HFFc6 (cell line): ENCODE data around the gene SLC44A3. TPM values are rescaled to one million over a fixed set of nuclear protein-coding genes. Genes with fewer than 3 reads are reported as not detected.
A peak's percentile ranks its signal among the peaks of the same experiment; 100 is the strongest.

Experiments used
- DNase-seq: peaks from one replicate; pipeline ENCODE4 v3.0.0-alpha.2; 2018
- H3K27ac Mint-ChIP-seq: 2 replicates; pipeline ENCODE4 v1.8.0; 2020; ENCODE audit warnings: mild to moderate bottlenecking, mixed read lengths
- H3K27me3 Mint-ChIP-seq: 2 replicates; pipeline ENCODE4 v1.8.0; 2021; ENCODE audit warnings: mild to moderate bottlenecking, moderate library complexity, mixed read lengths; ENCODE audit not compliant: insufficient read depth
- H3K36me3 Mint-ChIP-seq: 2 replicates; pipeline ENCODE4 v1.8.0; 2021; ENCODE audit warnings: low read depth, mixed read lengths
- H3K4me1 Mint-ChIP-seq: 2 replicates; pipeline ENCODE4 v1.8.0; 2020; ENCODE audit warnings: low read depth, mixed read lengths
- H3K4me3 Mint-ChIP-seq: 2 replicates; pipeline ENCODE4 v1.8.0; 2020; ENCODE audit warnings: mild to moderate bottlenecking, moderate library complexity, mixed read lengths
- H3K9me3 Mint-ChIP-seq: 2 replicates; pipeline ENCODE4 v1.8.0; 2020; ENCODE audit warnings: mild to moderate bottlenecking, mixed read lengths
- CTCF ChIP-seq: fragments of 200-600 bp; sonication (generic); IDR thresholded peaks from 2 replicates; pipeline ENCODE4 v1.5.0; 2021; ENCODE audit warnings: antibody characterized with exemption, mild to moderate bottlenecking
- total RNA-seq, 6 experiments: library from RNA; stranded (reverse); fragmentation: NEBNext Ultra II Directional; extraction: Animal tissue kit (Norgen Biotek cat#: 25700); gene quantifications; 2 replicates in 1 of 6; 3 replicates in 5 of 6; pipeline ENCODE4 v1.2.3, GENCODE V29; 2021

SLC44A3 gene
- total RNA-seq, 6 experiments from 2014 or later: 0.62 to 1.8 (median 0.73) TPM

DNA sequence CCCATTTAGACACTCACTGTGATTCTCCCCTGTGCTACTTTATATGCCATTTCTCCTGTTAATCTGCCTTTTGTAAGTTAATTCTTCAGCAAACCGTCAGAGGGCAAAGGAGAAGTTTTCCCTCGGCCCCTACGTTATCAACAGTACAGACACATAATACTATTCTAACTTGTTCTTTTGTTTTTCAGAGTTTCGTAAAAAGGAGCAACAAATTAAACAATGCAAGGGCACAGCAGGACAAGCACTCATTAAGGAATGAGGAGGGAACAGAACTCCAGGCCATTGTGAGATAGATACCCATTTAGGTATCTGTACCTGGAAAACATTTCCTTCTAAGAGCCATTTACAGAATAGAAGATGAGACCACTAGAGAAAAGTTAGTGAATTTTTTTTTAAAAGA, 74.5 kb downstream of the SLC44A3 start:
- no peak for DNase-seq
- H3K9me3 Mint-ChIP-seq: no peaks in the 10 kb centered on the region
- H3K27ac Mint-ChIP-seq: peak overlapping the region; percentile 14; the same call in 1 of the 2 replicates
- no peaks in the 10 kb centered on the region for H3K27me3 Mint-ChIP-seq
- H3K4me3 Mint-ChIP-seq: no peak overlapping the region
- no peak for TF ChIP-seq CTCF
- H3K36me3 Mint-ChIP-seq: peaks cover 48% of the 10 kb centered on the region
- H3K4me1 Mint-ChIP-seq: peaks cover 15% of the 10 kb centered on the region

DNA sequence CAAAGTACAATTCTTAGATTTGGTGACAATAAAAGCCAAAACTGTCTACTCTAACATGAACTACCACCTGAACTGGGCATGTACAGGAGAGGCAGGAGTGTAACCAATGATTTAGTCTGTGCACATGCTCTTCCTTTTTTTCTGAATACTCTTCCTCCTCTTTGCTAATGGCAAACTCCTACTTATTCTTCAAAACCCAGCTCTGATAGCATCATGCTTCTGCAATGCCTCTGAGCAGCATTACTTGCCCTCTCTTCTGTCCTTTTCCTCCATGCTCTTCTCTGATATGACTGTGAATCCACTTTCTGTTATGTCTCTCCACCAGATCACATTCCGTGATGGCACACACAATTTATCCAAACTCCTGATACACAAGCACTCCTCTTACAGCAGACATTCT, 75.4 kb downstream of the SLC44A3 start:
- Mint-ChIP-seq H3K4me3 (no peak overlapping the region), H3K27me3 (no peaks in the 10 kb centered on the region), H3K36me3 (peaks cover 44% of the 10 kb centered on the region), H3K27ac (no peak overlapping the region), H3K4me1 (peaks cover 20% of the 10 kb centered on the region), H3K9me3 (no peaks in the 10 kb centered on the region)
- no peak for DNase-seq
- TF ChIP-seq CTCF: no peak

GRCh38 chr1:94898491-94899385, 78.6 kb downstream of the SLC44A3 start:
- H3K36me3 Mint-ChIP-seq: peaks cover 56% of the 10 kb centered on the region
- peak; percentile 20 for DNase-seq
- H3K9me3 Mint-ChIP-seq: no peaks in the 10 kb centered on the region
- no peak for TF ChIP-seq CTCF
- H3K27me3 Mint-ChIP-seq: no peaks in the 10 kb centered on the region
- peaks cover 36% of the 10 kb centered on the region for H3K4me1 Mint-ChIP-seq
- peak overlapping the region; percentile 54; the same call in 1 of the 2 replicates for H3K27ac Mint-ChIP-seq
- peak overlapping the region; percentile 26; the same call in 1 of the 2 replicates for H3K4me3 Mint-ChIP-seq

GRCh38 chr1:94899756-94900155, 79.6 kb downstream of the SLC44A3 start:
- no peaks in the 10 kb centered on the region for H3K27me3 Mint-ChIP-seq
- peak overlapping the region; percentile 16; the same call in 1 of the 2 replicates for H3K27ac Mint-ChIP-seq
- no peak for DNase-seq
- TF ChIP-seq CTCF: no peak
- H3K9me3 Mint-ChIP-seq: no peaks in the 10 kb centered on the region
- H3K4me3 Mint-ChIP-seq: no peak overlapping the region
- peaks cover 51% of the 10 kb centered on the region for H3K36me3 Mint-ChIP-seq
- H3K4me1 Mint-ChIP-seq: peaks cover 46% of the 10 kb centered on the region

DNA sequence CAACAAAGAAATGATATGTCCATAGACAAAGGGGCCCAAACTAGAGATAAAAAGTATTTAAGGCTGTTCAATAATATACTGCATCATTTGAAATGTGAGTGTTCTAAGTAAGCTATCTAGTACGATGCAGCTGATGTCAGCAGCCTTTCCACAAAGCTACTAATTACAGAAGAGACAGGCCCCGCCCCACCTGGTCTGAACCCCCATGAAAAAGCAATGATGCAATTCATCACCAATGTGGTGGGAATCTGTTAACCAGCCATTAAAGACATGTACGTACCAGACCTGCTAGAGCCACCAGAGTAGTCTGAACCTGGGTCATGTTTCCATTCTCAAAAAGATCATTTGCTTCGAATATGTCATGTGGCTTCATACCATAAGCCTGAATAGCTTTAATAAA, 81.7 kb downstream of the SLC44A3 start:
- Mint-ChIP-seq H3K27ac (no peak overlapping the region), H3K27me3 (no peaks in the 10 kb centered on the region), H3K36me3 (peaks cover 42% of the 10 kb centered on the region), H3K9me3 (no peaks in the 10 kb centered on the region), H3K4me1 (peaks cover 59% of the 10 kb centered on the region), H3K4me3 (no peak overlapping the region)
- no peak for TF ChIP-seq CTCF
- no peak for DNase-seq
